Measurements from ENCODE around the gene PTRH2. TPM values are rescaled to one million over a fixed set of nuclear protein-coding genes. Genes with fewer than 3 reads are reported as not detected.

The PTRH2 gene
- total RNA-seq, 4 donors from 2014 or later, result 27.2 to 31.7 (median 30.9) TPM

DNA sequence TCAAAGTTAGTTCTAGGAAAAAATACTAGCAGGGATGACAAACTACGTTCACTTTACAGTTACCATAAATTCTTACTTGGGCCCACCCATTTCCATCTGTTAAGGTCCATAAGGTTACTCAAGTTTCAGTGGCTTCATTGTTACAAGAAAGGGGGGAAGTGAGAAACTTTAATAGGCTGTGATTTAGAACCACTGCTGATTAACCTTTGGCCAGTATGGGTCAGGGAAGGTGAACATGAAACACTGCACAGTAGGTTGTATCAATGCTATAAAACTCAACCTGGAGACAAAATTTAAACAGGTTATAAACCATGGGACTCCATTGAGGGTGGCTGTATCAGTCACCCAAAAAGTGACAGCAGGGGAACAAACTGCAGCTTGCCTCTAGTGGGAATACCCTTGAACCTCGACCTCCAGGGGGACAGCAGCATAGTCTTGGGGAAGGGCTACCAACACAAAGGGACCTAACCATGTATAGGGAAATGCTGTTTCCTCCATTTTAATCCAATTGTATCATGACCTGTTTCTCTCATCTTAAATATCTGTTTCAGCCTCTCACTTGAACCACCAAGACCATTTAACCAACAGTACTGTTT is 10.4 kb downstream of the PTRH2 start:
- Histone ChIP-seq H3K27ac (no peak overlapping the region), H3K4me3 (no peak overlapping the region), H3K9me3 (no peaks in the 10 kb centered on the region), H3K4me1 (no peaks in the 10 kb centered on the region), H3K36me3 (peaks cover 0 to 97% (median 19%) of the 10 kb centered on the region in 3 donors), H3K27me3 (no peaks in the 10 kb centered on the region)
- WGBS, 2 donors, result 80 to 97% methylated on average over 2 of the region's 2 CpGs
- intact Hi-C loops (cut with DNase I), result no loop called here
- DNase-seq, result no peak
- no peak for TF ChIP-seq POLR2A (IDR thresholded peaks at IDR 0.05)

DNA sequence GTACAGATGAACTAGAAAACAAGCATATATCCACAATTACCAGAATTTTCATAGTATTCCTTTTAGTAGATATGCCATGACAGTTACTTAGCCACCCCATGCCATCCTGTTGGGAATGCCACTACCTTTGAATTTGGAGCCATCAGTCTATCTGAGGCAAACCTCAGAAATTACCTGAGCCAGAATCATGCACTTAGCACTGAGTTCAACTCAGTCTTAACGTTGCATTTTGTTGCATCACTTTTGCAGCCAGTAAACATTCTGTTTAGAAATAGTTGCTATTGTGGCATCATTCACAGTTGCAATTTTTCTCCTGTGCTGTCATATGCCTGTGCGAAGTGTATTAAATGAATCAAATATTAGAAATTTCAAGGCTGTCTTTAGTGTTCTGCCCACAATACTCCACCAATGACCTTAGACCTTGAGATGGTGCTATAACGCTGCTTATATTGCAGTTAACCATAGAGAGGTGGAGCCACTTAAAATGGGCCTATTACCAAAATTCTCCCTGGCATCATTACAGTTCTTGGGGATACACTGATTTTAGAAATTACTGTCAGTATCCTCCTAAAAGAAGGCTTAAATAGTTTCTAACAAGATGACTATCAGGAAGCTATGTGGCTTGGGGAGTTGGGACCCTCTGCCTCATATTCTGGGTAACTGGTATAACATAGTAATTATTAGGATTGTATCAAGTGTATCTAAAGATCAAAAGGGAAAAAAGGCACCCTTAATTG is 11.1 kb downstream of the PTRH2 start:
- intact Hi-C loops (cut with DNase I), result no loop called here
- no peak for DNase-seq
- Histone ChIP-seq H3K27ac (no peak overlapping the region), H3K4me1 (no peaks in the 10 kb centered on the region), H3K36me3 (peaks cover 0 to 99% (median 21%) of the 10 kb centered on the region in 3 donors), H3K27me3 (no peaks in the 10 kb centered on the region), H3K9me3 (no peaks in the 10 kb centered on the region), H3K4me3 (no peak overlapping the region)
- WGBS, 2 donors, result 46 to 55% methylated on average over 3 of the region's 3 CpGs
- no peak for TF ChIP-seq POLR2A (IDR thresholded peaks at IDR 0.05)
- TF ChIP-seq, protein P1, sequence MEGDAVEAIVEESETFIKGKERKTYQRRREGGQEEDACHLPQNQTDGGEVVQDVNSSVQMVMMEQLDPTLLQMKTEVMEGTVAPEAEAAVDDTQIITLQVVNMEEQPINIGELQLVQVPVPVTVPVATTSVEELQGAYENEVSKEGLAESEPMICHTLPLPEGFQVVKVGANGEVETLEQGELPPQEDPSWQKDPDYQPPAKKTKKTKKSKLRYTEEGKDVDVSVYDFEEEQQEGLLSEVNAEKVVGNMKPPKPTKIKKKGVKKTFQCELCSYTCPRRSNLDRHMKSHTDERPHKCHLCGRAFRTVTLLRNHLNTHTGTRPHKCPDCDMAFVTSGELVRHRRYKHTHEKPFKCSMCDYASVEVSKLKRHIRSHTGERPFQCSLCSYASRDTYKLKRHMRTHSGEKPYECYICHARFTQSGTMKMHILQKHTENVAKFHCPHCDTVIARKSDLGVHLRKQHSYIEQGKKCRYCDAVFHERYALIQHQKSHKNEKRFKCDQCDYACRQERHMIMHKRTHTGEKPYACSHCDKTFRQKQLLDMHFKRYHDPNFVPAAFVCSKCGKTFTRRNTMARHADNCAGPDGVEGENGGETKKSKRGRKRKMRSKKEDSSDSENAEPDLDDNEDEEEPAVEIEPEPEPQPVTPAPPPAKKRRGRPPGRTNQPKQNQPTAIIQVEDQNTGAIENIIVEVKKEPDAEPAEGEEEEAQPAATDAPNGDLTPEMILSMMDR (IDR thresholded peaks at IDR 0.05), result no peak

DNA sequence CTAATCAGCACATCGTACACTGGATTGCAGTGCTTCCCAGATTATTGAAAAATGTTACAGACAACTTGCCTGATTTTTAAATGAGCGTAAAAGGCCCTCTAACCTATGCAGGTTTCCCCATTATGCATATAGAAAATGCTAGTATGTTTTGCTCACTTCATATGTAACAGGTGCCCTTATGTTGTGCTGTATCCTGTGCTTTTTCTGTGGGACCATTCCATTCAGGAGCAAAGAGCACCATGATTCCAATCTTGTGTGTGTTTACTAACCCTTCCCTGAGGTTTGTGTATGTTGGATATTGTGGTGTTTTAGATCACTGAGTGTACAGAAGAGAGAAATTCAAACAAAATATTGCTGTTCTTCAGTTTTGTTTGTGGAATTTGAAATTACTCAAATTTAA is 12.9 kb downstream of the PTRH2 start:
- WGBS, 2 donors, result 88 to 90% methylated on average over 2 of the region's 2 CpGs
- no peak overlapping the region for H3K27ac ChIP-seq
- DNase-seq, result no peak
- TF ChIP-seq POLR2A (IDR thresholded peaks at IDR 0.05), result no peak
- TF ChIP-seq, protein P1 (IDR thresholded peaks at IDR 0.05), result no peak
- no peaks in the 10 kb centered on the region for H3K4me1 ChIP-seq
- H3K36me3 ChIP-seq, result peaks cover 6 to 100% (median 32%) of the 10 kb centered on the region in 3 donors
- no peak overlapping the region for H3K4me3 ChIP-seq
- no peaks in the 10 kb centered on the region for H3K27me3 ChIP-seq
- no peaks in the 10 kb centered on the region for H3K9me3 ChIP-seq
- intact Hi-C loops (cut with DNase I), result no loop called here

DNA sequence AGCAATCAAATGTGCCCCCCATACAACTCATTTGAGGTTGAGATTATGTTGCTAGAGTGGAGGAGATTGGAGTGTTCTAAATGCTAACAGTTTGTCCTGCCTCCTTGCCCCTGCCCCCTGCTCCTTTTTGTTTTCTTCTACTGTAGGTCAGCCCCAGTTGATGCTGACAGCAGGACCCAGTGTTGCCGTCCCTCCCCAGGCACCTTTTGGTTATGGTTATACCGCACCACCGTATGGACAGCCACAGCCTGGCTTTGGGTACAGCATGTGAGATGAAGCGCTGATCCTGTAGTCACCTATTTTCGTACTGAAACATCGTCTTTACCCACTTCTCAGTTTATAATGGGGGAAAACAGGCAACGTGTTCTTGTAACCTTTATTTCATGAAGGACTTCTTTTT is 13.6 kb downstream of the PTRH2 start:
- peaks cover 6 to 100% (median 28%) of the 10 kb centered on the region in 3 donors for H3K36me3 ChIP-seq
- no peak for DNase-seq
- TF ChIP-seq POLR2A (IDR thresholded peaks at IDR 0.05), result no peak
- TF ChIP-seq, protein P1 (IDR thresholded peaks at IDR 0.05), result no peak
- H3K27me3 ChIP-seq, result no peaks in the 10 kb centered on the region
- WGBS, 2 donors, result 86 to 89% methylated on average over 7 of the region's 7 CpGs
- intact Hi-C loops (cut with DNase I), result no loop called here
- no peaks in the 10 kb centered on the region for H3K4me1 ChIP-seq
- H3K9me3 ChIP-seq, result no peaks in the 10 kb centered on the region
- no peak overlapping the region for H3K27ac ChIP-seq
- no peak overlapping the region for H3K4me3 ChIP-seq

DNA sequence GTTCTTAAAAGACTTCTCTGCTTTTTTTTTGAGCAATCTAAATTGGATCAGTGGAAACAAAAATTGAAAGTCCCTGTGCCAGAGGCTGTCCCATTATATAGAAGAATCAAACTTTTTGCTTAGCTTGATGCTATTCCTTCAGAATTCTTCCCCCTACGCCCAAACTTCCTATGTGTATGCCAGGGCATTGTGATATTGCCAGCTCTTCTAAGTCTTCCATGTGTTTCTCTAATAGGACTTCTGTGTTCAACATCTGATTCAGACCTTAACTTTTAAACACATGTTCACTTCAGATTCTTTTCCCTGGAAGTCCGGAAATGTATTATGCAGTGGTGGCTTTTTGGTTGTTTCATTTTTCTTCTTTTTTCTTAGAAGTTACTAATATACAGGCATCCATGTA is 18.7 kb downstream of the PTRH2 start:
- peaks cover 16 to 100% (median 27%) of the 10 kb centered on the region in 3 donors for H3K36me3 ChIP-seq
- TF ChIP-seq, protein P1 (IDR thresholded peaks at IDR 0.05), result no peak
- TF ChIP-seq POLR2A (IDR thresholded peaks at IDR 0.05), result no peak
- no peak overlapping the region for H3K27ac ChIP-seq
- H3K4me1 ChIP-seq, result no peaks in the 10 kb centered on the region
- DNase-seq, result no peak
- WGBS, 2 donors, result 89 to 93% methylated on average over 2 of the region's 2 CpGs
- no peak overlapping the region for H3K4me3 ChIP-seq
- intact Hi-C loops (cut with DNase I), result no loop called here
- no peaks in the 10 kb centered on the region for H3K27me3 ChIP-seq
- no peaks in the 10 kb centered on the region for H3K9me3 ChIP-seq

Data from esophagus squamous epithelium (tissue), 5 donors.